Measurements from ENCODE around the gene LRRC46. TPM values are rescaled to one million over a fixed set of nuclear protein-coding genes. Genes with fewer than 3 reads are reported as not detected.

The LRRC46 gene
- total and polyA plus RNA-seq, 9 of the 15 experiments (the other 6 are each of a cell fraction or from before 2014, with no cell fraction given) = 0.39 to 1.4 (median 0.53) TPM; not detected in 1

- TF ChIP-seq CEBPB (tag; IDR thresholded peaks at IDR 0.05) = no peak
- no peak for TF ChIP-seq SIN3A (IDR thresholded peaks at IDR 0.05; ENCODE audit: borderline replicate concordance in 2 of 2, control insufficient read depth in 1 of 2, low read depth in 2 of 2, low read length in 2 of 2)
- TF ChIP-seq COPS2 (conservative IDR thresholded peaks at IDR 0.05) = no peak
- TF ChIP-seq ARID3B (CRISPR knock-in tag; IDR thresholded peaks at IDR 0.05; ENCODE audit: borderline replicate concordance) = no peak
- TF ChIP-seq ZNF12 (CRISPR knock-in tag; IDR thresholded peaks at IDR 0.05) = no peak
- TF ChIP-seq E2F5 (CRISPR knock-in tag; IDR thresholded peaks at IDR 0.05) = no peak
- TF ChIP-seq FOS (IDR thresholded peaks at IDR 0.05; ENCODE audit: extremely low read depth, insufficient read length) = no peak
- no peak for TF ChIP-seq ELK3 (CRISPR knock-in tag; IDR thresholded peaks at IDR 0.05)
- no peak for TF ChIP-seq ZNF347 (CRISPR knock-in tag; IDR thresholded peaks at IDR 0.05; ENCODE audit: low read depth)
- no peak for TF ChIP-seq ZC3H8 (IDR thresholded peaks at IDR 0.05)
- ATAC-seq = no peak
- peaks cover 22 to 36% of the 10 kb centered on the region in 2 experiments for H3K4me1 ChIP-seq (replicated peaks in 1 of 2; ENCODE audit: control insufficient read depth in 2 of 2, insufficient read depth in 2 of 2, low read length in 2 of 2)
- no peaks in the 10 kb centered on the region for H3K9me3 ChIP-seq (replicated peaks; ENCODE audit: control insufficient read depth, insufficient read depth, low read depth, low read length)
- ChIA-PET CTCF (ENCODE audit: low intra/inter-chr PET ratio) (no interaction called here), POLR2A (no interaction called here)
- no peak overlapping the region for H3K9ac ChIP-seq (ENCODE audit: insufficient read depth in 1 of 2, low read depth in 2 of 2, low read length in 2 of 2)
- WGBS (ENCODE audit: insufficient coverage, low coverage, missing lambda C conversion rate) = 53% methylated on average over 9 of the region's 9 CpGs
- intact Hi-C loops (cut with micrococcal nuclease) (no loop called here), in situ Hi-C loops (cut with MboI) (no loop called here)
- H3K4me3 ChIP-seq = no peak overlapping the region
- no peaks in the 10 kb centered on the region for H3K79me2 ChIP-seq (ENCODE audit: control insufficient read depth, insufficient read depth, low read length)
- no peak for FAIRE-seq
- H3K36me3 ChIP-seq (ENCODE audit: control insufficient read depth, insufficient read depth, low read length) = peaks cover 25% of the 10 kb centered on the region; the same call in 1 of the 3 replicates
- peaks cover 6% of the 10 kb centered on the region for H3K9me1 ChIP-seq (ENCODE audit: control insufficient read depth, insufficient read depth, low read length)
- H2AFZ ChIP-seq (ENCODE audit: low read depth, low read length) = no peak overlapping the region
- H3K27ac ChIP-seq (ENCODE audit: extremely low read depth, low read depth, low read length) = no peak overlapping the region
- H4K20me1 ChIP-seq (replicated peaks; ENCODE audit: control insufficient read depth, insufficient read depth, low read length) = 0 out of 2 replicates have a peak, but pooled peaks cover 8% of the 10 kb centered on the region
- no peak overlapping the region for H3K4me2 ChIP-seq (ENCODE audit: insufficient read depth, low read length)
- no peak for DNase-seq (ENCODE audit: extremely low read depth in 1 of 4, low spot score in 3 of 4)
- BruUV-seq (replicated peaks) = no TSS peak
- H3K27me3 ChIP-seq (ENCODE audit: control insufficient read depth in 2 of 2, insufficient read depth in 2 of 2, low read length in 2 of 2) = peaks cover 0 to 17% of the 10 kb centered on the region in 2 experiments; a peak in 2 of 5 replicates
These were observed 24.6 kb upstream of the LRRC46 start for GRCh38 chr17:47806913-47807255.
